IMR-90 (cell line): ENCODE data around the gene MIOX. TPM values are rescaled to one million over a fixed set of nuclear protein-coding genes. Genes with fewer than 3 reads are reported as not detected.

Source experiments
- ATAC-seq: fragments of 200-7000 bp; cut with Tn5 transposase; 2 replicates; pipeline ENCODE4 v1.9.1; 2020; ENCODE audit warnings: low read depth, mild to moderate bottlenecking, moderate library complexity
- BruUV-seq: library from RNA; stranded (reverse); fragments of 400-500 nt; replicated peaks from 2 replicates; lab custom pipeline; 2021; lab: Mats Ljungman, UMichigan
- CTCF ChIA-PET: fragments of 300-600 bp; formaldehyde crosslinking; extraction: SDS; loops from one replicate; lab custom pipeline; 2021; ENCODE audit warnings: antibody characterized with exemption; lab: Yijun Ruan, JAX
- POLR2A ChIA-PET: fragments of 300-600 bp; sonication (Branson Sonifier 250); formaldehyde crosslinking; loops from one replicate; lab custom pipeline; 2022; ENCODE audit warnings: antibody characterized with exemption; ENCODE audit not compliant: unreplicated experiment; lab: Charles Lee
- DNase-seq: peaks from one replicate; pipeline ENCODE4 v3.0.0; 2013
- H2AFZ ChIP-seq: replicated peaks from 2 replicates; pipeline ENCODE3; 2013; ENCODE audit warnings: low read length, mild to moderate bottlenecking; ENCODE audit not compliant: poor library complexity
- H2AK5ac ChIP-seq: 2 replicates; pipeline ENCODE4 v1.6.1; 2013; ENCODE audit warnings: low read depth, low read length, inconsistent platforms
- H2AK9ac ChIP-seq: replicated peaks from 2 replicates; pipeline ENCODE3; 2013; ENCODE audit warnings: mild to moderate bottlenecking, low read depth, low read length, moderate library complexity; ENCODE audit not compliant: poor library complexity
- H2BK120ac ChIP-seq: 2 replicates; pipeline ENCODE4 v1.6.1; 2013; ENCODE audit warnings: low read depth, low read length, inconsistent platforms
- H2BK15ac ChIP-seq: 3 replicates; pipeline ENCODE4 v1.6.1; 2013; ENCODE audit warnings: low read depth, low read length, inconsistent platforms
- H2BK20ac ChIP-seq: 2 replicates; pipeline ENCODE4 v1.6.1; 2013; ENCODE audit warnings: low read depth, mild to moderate bottlenecking, inconsistent platforms, low read length, moderate library complexity
- H2BK5ac ChIP-seq: 2 replicates; pipeline ENCODE4 v1.6.1; 2013; ENCODE audit warnings: mild to moderate bottlenecking, low read depth, low read length, inconsistent platforms; ENCODE audit not compliant: poor library complexity, severe bottlenecking
- H3K14ac ChIP-seq: replicated peaks from 2 replicates; pipeline ENCODE4 v1.6.1; 2013; ENCODE audit warnings: low read depth, low read length, inconsistent platforms
- H3K18ac ChIP-seq: 2 replicates; pipeline ENCODE4 v1.6.1; 2013; ENCODE audit warnings: low read depth, low read length, control low read depth
- H3K23ac ChIP-seq: 2 replicates; pipeline ENCODE4 v1.6.1; 2013; ENCODE audit warnings: low read depth, low read length, inconsistent platforms
- H3K27ac ChIP-seq: 2 replicates; pipeline ENCODE4 v1.5.1; 2013; ENCODE audit warnings: mild to moderate bottlenecking, control low read depth, low read length; ENCODE audit not compliant: insufficient read depth
- H3K27me3 ChIP-seq: 2 replicates; pipeline ENCODE4 v1.6.1; 2013; ENCODE audit warnings: low read length; ENCODE audit not compliant: control insufficient read depth, insufficient read depth
- H3K36me3 ChIP-seq: 2 replicates; pipeline ENCODE4 v1.6.1; 2013; ENCODE audit warnings: low read length, mixed read lengths; ENCODE audit not compliant: control insufficient read depth, insufficient read depth
- H3K4ac ChIP-seq: 2 replicates; pipeline ENCODE4 v1.6.1; 2013; ENCODE audit warnings: low read depth, low read length, inconsistent platforms
- H3K4me1 ChIP-seq: 2 replicates; pipeline ENCODE4 v1.6.1; 2013; ENCODE audit warnings: low read length, mixed read lengths; ENCODE audit not compliant: control insufficient read depth, insufficient read depth
- H3K4me2 ChIP-seq: 2 replicates; pipeline ENCODE4 v1.6.1; 2013; ENCODE audit warnings: low read depth, mild to moderate bottlenecking, control low read depth, low read length, moderate library complexity
- H3K4me3 ChIP-seq: 2 replicates; pipeline ENCODE4 v1.5.1; 2013; ENCODE audit warnings: low read depth, mild to moderate bottlenecking, control low read depth, low read length, moderate library complexity; ENCODE audit not compliant: insufficient read depth
- H3K56ac ChIP-seq: 2 replicates; pipeline ENCODE4 v1.6.1; 2013; ENCODE audit warnings: low read length, inconsistent platforms; ENCODE audit not compliant: insufficient read depth; ENCODE audit errors: extremely low read depth
- H3K79me1 ChIP-seq, 2 experiments: 2 replicates each; pipeline ENCODE4 v1.6.1; 2013; ENCODE audit warnings: low read length in 2 of 2, inconsistent platforms in 1 of 2, low read depth in 1 of 2
- H3K9ac ChIP-seq: 2 replicates; pipeline ENCODE4 v1.6.1; 2013; ENCODE audit warnings: low read depth, low read length, control low read depth
- H3K9me1 ChIP-seq: 2 replicates; pipeline ENCODE4 v1.6.1; 2013; ENCODE audit warnings: low read length, inconsistent platforms; ENCODE audit not compliant: insufficient read depth
- H3K9me3 ChIP-seq: 2 replicates; pipeline ENCODE4 v1.6.1; 2013; ENCODE audit warnings: low read length; ENCODE audit not compliant: control insufficient read depth, insufficient read depth
- H4K20me1 ChIP-seq: 2 replicates; pipeline ENCODE4 v1.6.1; 2013; ENCODE audit warnings: low read length, inconsistent platforms; ENCODE audit not compliant: insufficient read depth
- H4K5ac ChIP-seq: 2 replicates; pipeline ENCODE4 v1.6.1; 2013; ENCODE audit warnings: mild to moderate bottlenecking, low read depth, low read length, control low read depth
- H4K8ac ChIP-seq, 2 experiments: 2 replicates each; pipeline ENCODE4 v1.6.1; 2013; ENCODE audit warnings: low read depth in 2 of 2, low read length in 2 of 2, control low read depth in 1 of 2, inconsistent platforms in 1 of 2
- H4K91ac ChIP-seq: 2 replicates; pipeline ENCODE4 v1.6.1; 2013; ENCODE audit warnings: low read depth, low read length, inconsistent platforms; ENCODE audit not compliant: insufficient read depth
- MAZ ChIP-seq: IDR thresholded peaks from 2 replicates; pipeline ENCODE4 v1.6.1; 2012; ENCODE audit warnings: low read depth, mild to moderate bottlenecking, low read length, improper control_type of control experiment, moderate library complexity, borderline replicate concordance
- MXI1 ChIP-seq: IDR thresholded peaks from 2 replicates; pipeline ENCODE4 v1.6.1; 2012; ENCODE audit warnings: low read depth, mild to moderate bottlenecking, low read length, moderate library complexity, borderline replicate concordance
- NFE2L2 ChIP-seq: fragments of 150-350 bp; IDR thresholded peaks from 2 replicates; pipeline ENCODE4 v1.6.1; 2016; ENCODE audit warnings: low read depth, mild to moderate bottlenecking, low read length
- POLR2A ChIP-seq: IDR thresholded peaks from 2 replicates; pipeline ENCODE4 v1.6.1; 2012; ENCODE audit warnings: mild to moderate bottlenecking, low read depth, low read length
- RFX5 ChIP-seq: IDR thresholded peaks from 2 replicates; pipeline ENCODE4 v1.8.0; 2012; ENCODE audit warnings: low read depth, mild to moderate bottlenecking, low read length, moderate library complexity
- WGBS, 2 experiments: methylation state at CpG; one replicate each; pipeline versions ENCODE4 v1.1.5 to v1.1.7; 2013; ENCODE audit warnings: missing lambda C conversion rate in 2 of 2; ENCODE audit not compliant: insufficient read length in 1 of 2; ENCODE audit errors: extremely low coverage in 2 of 2; 5-methylcytosine and 5-hydroxymethylcytosine counted together
- dilution Hi-C: fragments of 300-500 bp; cut with HindIII; formaldehyde crosslinking; loops from one replicate; pipeline ENCODE4 v1.14.3; 2018; ENCODE audit warnings: low sequenced_read_pairs; ENCODE audit not compliant: unreplicated experiment
- in situ Hi-C: fragments of 300-500 bp; cut with MboI; formaldehyde crosslinking; loops from 3 replicates; pipeline ENCODE4 v1.14.3; 2019; ENCODE audit warnings: low sequenced_read_pairs, inconsistent platforms, mixed read lengths
- intact Hi-C: fragments of 100-400 bp; cut with micrococcal nuclease; formaldehyde crosslinking; loops from 2 replicates; pipeline ENCODE4 v1.10.0; 2022
- polyA plus RNA-seq, 3 experiments: library from polyadenylated mRNA; depleted of rRNA; stranded (reverse); fragments of >200 nt; gene quantifications; 2 replicates each; pipeline ENCODE4 v1.2.3, GENCODE V29; 2012; ENCODE audit warnings: low replicate concordance in 1 of 3
- total RNA-seq: library from RNA; depleted of rRNA; stranded (reverse); fragments of >200 nt; gene quantifications from 2 replicates; pipeline ENCODE4 v1.2.3, GENCODE V29; 2012
- TF ChIP-seq, protein P1 (sequence below): fragments of 150-350 bp; IDR thresholded peaks from 2 replicates; pipeline ENCODE4 v1.6.1; 2017; ENCODE audit warnings: mild to moderate bottlenecking, antibody characterized with exemption, low read length, low read depth

Gene MIOX
- total and polyA plus RNA-seq, 2 of the 4 experiments (the other 2 are of a cell fraction): not detected

DNA sequence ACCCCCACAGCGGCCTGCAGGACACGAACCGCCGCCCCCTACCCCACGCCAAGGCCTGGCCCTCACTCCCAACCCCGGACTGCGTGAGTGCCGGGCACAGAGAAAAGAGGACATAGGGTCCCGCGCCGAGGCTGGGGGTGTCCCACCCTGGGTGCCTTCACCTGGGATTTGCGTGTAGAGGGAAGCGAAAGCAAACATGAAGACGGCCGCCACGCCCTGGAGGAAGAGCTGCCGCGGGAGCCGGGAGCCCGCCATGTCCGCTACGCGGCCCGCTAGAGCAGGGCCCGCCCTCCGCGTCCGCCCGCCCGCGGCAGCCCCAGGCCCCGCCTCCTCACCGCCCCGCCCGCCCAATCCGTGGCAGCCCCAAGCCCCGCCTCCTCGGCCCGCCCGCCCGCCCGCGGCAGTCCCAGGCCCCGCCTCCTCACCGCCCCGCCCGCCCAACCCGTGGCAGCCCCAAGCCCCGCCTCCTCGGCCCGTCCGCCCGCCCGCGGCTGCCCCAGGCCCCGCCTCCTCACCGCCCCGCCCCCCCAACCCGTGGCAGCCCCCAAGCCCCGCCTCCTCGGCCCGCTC, 20.8 kb downstream of the MIOX start, which contains the start of gene LMF2:
TSS of gene LMF2 (minus strand) at position 282 of the 570 bp plus-strand sequence. CDS start at position 255, 27 bp downstream.
- CTCF ChIA-PET: interaction anchor here (0.6 to 1.5 kb wide), 3 partner anchors 9 to 56 kb away, joined by 3 to 6 read pairs (median 3); partner anchors contain the start of gene SCO2
- Histone ChIP-seq H3K4me1 (peaks cover 4% of the 10 kb centered on the region), H3K4ac (peak within 1 kb of the TSS; percentile 97), H3K9ac (peak within 1 kb of the TSS; percentile 98), H2BK120ac (peak within 1 kb of the TSS; percentile 73), H2BK5ac (peak within 1 kb of the TSS; percentile 92), H3K23ac (peak within 1 kb of the TSS; percentile 73), H3K56ac (peak within 1 kb of the TSS; percentile 81), H2BK15ac (peak within 1 kb of the TSS; percentile 0; the same call in 1 of the 3 replicates), H4K91ac (peak within 1 kb of the TSS; percentile 86), H3K36me3 (peaks cover 23% of the 10 kb centered on the region), H3K4me3 (peak within 1 kb of the TSS; percentile 100), H3K4me2 (peak within 1 kb of the TSS; percentile 95), H2BK20ac (no peak within 1 kb of the TSS), H2AK9ac (peak within 1 kb of the TSS; percentile 100), H3K14ac (peak within 1 kb of the TSS; percentile 87), H4K20me1 (no peaks in the 10 kb centered on the region; the same call in 1 of the 2 replicates), H3K79me1 (peaks cover 15 to 56% of the 10 kb centered on the region in 2 experiments), H2AFZ (peak within 1 kb of the TSS; percentile 99), H4K5ac (peak within 1 kb of the TSS; percentile 98), H3K9me1 (peaks cover 4% of the 10 kb centered on the region; the same call in 1 of the 2 replicates), H3K9me3 (no peaks in the 10 kb centered on the region), H3K27me3 (no peaks in the 10 kb centered on the region), H4K8ac (peak within 1 kb of the TSS; percentile 90 to 96), H3K27ac (peak within 1 kb of the TSS; percentile 95), H2AK5ac (peak within 1 kb of the TSS; percentile 97), H3K18ac (peak within 1 kb of the TSS; percentile 81; the same call in 1 of the 2 replicates)
- peak; percentile 90 for ATAC-seq
- intact Hi-C loops (no loop called here), in situ Hi-C loops (no loop called here), dilution Hi-C loops (no loop called here)
- no peak for DNase-seq
- TF ChIP-seq MXI1: peak; percentile 72; the same call in 1 of the 2 replicates
- TF ChIP-seq RFX5: no peak
- TF ChIP-seq, protein P1, sequence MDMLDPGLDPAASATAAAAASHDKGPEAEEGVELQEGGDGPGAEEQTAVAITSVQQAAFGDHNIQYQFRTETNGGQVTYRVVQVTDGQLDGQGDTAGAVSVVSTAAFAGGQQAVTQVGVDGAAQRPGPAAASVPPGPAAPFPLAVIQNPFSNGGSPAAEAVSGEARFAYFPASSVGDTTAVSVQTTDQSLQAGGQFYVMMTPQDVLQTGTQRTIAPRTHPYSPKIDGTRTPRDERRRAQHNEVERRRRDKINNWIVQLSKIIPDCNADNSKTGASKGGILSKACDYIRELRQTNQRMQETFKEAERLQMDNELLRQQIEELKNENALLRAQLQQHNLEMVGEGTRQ: no peak
- TF ChIP-seq NFE2L2: no peak
- peak; percentile 69 for TF ChIP-seq POLR2A
- TF ChIP-seq MAZ: peak; percentile 31; the same call in 1 of the 2 replicates
- no TSS peak for BruUV-seq
- POLR2A ChIA-PET: interaction anchor here (0.6 to 0.9 kb wide), 3 partner anchors 14 to 85 kb away, joined by 3 to 4 read pairs (median 3); partner anchors contain the start of gene SCO2
- WGBS, 2 experiments: 0% methylated on average over 5 of the region's 62 CpGs; no CpG with 5 or more reads in 1 of the 2 experiments
